ENCODE measurements around the gene PRDM16.

DNA sequence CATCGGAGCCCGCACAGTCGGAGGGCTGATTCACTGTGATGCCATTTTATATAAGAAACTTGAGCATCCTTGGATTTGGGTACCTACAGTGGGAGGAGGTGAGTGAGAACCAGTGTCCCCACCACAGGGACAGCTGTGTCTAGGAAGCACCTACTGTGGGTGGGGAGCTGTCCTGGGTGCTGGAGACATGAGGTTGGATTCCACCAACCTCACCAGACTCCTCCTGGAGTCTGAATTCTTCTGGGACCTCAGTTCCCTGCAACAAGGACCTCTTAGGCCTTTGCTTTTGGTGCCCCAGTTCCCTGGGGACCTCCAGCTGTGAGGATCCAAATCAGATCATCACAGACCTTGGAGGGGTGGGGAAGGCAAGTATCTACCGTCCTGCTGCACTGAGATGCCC is 188.8 kb downstream of the PRDM16 start:
- no peak for TF ChIP-seq CTCF (IDR thresholded peaks at IDR 0.05)
- no peak for TF ChIP-seq POLR2A (IDR thresholded peaks at IDR 0.05)
